Body of pancreas (tissue), 4 donors: Measurements from ENCODE around the gene TRAM2. TPM values are rescaled to one million over a fixed set of nuclear protein-coding genes. Genes with fewer than 3 reads are reported as not detected.

Experiments
- ATAC-seq: fragments of 150-250 bp; one replicate; pipeline ENCODE4 v1.9.1; 2016
- DNase-seq, 4 donors: peaks; one replicate each; pipeline ENCODE4 v3.0.0-alpha.2; 2019
- H3K27ac ChIP-seq, 4 donors: fragments of 200-600 bp; sonication (generic); 1 replicate in 3 of 4; 2 replicates in 1 of 4; pipeline versions ENCODE4 v1.5.1 to v1.6.1; 2016 to 2019; ENCODE audit warnings: mild to moderate bottlenecking in 1 of 4, mixed read lengths in 1 of 4, moderate library complexity in 1 of 4
- H3K27me3 ChIP-seq, 2 donors: fragments of 200-600 bp; sonication (generic); one replicate each; pipeline ENCODE4 v1.6.0; 2016; ENCODE audit warnings: mild to moderate bottlenecking in 1 of 2
- H3K36me3 ChIP-seq, 2 donors: fragments of 200-600 bp; sonication (generic); replicated peaks in 1 of 2; 2 replicates each; pipeline ENCODE4 v1.5.1; 2016; ENCODE audit warnings: low read depth in 2 of 2; ENCODE audit not compliant: insufficient read depth in 1 of 2
- H3K4me1 ChIP-seq: fragments of 200-600 bp; sonication (generic); one replicate; pipeline ENCODE4 v1.6.0; 2016
- H3K4me3 ChIP-seq, 2 donors: fragments of 200-600 bp; sonication (generic); 1 replicate in 1 of 2; 2 replicates in 1 of 2; pipeline ENCODE4 v1.5.1; 2016 to 2019
- H3K9me3 ChIP-seq, 3 donors: fragments of 200-600 bp; sonication (generic); 1 replicate in 2 of 3; 2 replicates in 1 of 3; pipeline ENCODE4 v1.5.1; 2016
- CTCF ChIP-seq, 7 experiments: fragments of 450-650 bp in 4 of 7; fragments of 200-600 bp in 3 of 7; sonication (generic) in 3 of 7; IDR thresholded peaks; one replicate each; pipeline ENCODE4 v1.5.1; 2016 to 2019; ENCODE audit warnings: antibody characterized with exemption in 7 of 7
- POLR2A ChIP-seq, 3 donors: fragments of 450-650 bp; IDR thresholded peaks; one replicate each; pipeline ENCODE4 v1.6.1; 2016; ENCODE audit warnings: antibody characterized with exemption in 3 of 3, mild to moderate bottlenecking in 2 of 3
- WGBS, 2 donors: methylation state at CpG; one replicate each; pipeline ENCODE4 v1.1.5; 2017; 5-methylcytosine and 5-hydroxymethylcytosine counted together
- intact Hi-C: fragments of 100-400 bp; cut with DNase I; formaldehyde crosslinking; loops from one replicate; pipeline ENCODE4 v1.15.1; 2023
- total RNA-seq, 2 donors: library from RNA; depleted of rRNA; stranded (reverse); fragments of >200 nt; gene quantifications; one replicate each; pipeline ENCODE4 v1.1.0, GENCODE V29; 2016

The TRAM2 gene
- total RNA-seq, 2 donors from 2014 or later: 6.7 to 7.9 TPM

- WGBS, 2 donors: 71 to 77% methylated on average over 3 of the region's 3 CpGs
- no peaks in the 10 kb centered on the region for H3K36me3 ChIP-seq
- no peaks in the 10 kb centered on the region for H3K27me3 ChIP-seq
- ATAC-seq: no peak
- H3K27ac ChIP-seq: no peak overlapping the region
- H3K4me3 ChIP-seq: no peak overlapping the region
- DNase-seq: no peak
- no peak for TF ChIP-seq CTCF (IDR thresholded peaks at IDR 0.05)
- intact Hi-C loops: no loop called here
- H3K4me1 ChIP-seq: no peaks in the 10 kb centered on the region
- no peaks in the 10 kb centered on the region for H3K9me3 ChIP-seq
Observed at GRCh38 chr6:52493669-52494068, 83.2 kb downstream of the TRAM2 start.

- H3K27ac ChIP-seq: no peak overlapping the region
Observed at GRCh38 chr6:52491203-52492069, 85.4 kb downstream of the TRAM2 start.

GRCh38 chr6:52489881-52490280 lies 87.0 kb downstream of the TRAM2 start:
- TF ChIP-seq CTCF (IDR thresholded peaks at IDR 0.05): no peak
- no peak for TF ChIP-seq POLR2A (IDR thresholded peaks at IDR 0.05)
- Histone ChIP-seq H3K4me3 (no peak overlapping the region), H3K36me3 (no peaks in the 10 kb centered on the region), H3K9me3 (no peaks in the 10 kb centered on the region), H3K27me3 (no peaks in the 10 kb centered on the region), H3K4me1 (no peaks in the 10 kb centered on the region), H3K27ac (no peak overlapping the region)
- intact Hi-C loops: no loop called here
- DNase-seq (no peak), ATAC-seq (no peak)
- 69 to 77% methylated on average over 5 of the region's 5 CpGs for WGBS, 2 donors

More at GRCh38 chr6:52491203-52492069, 85.4 kb downstream of the TRAM2 start:
- DNase-seq (no peak), ATAC-seq (no peak)
- Histone ChIP-seq H3K4me3 (no peak overlapping the region), H3K4me1 (no peaks in the 10 kb centered on the region), H3K9me3 (no peaks in the 10 kb centered on the region), H3K36me3 (no peaks in the 10 kb centered on the region), H3K27me3 (no peaks in the 10 kb centered on the region)
- 71 to 72% methylated on average over 14 of the region's 14 CpGs for WGBS, 2 donors
- intact Hi-C loops: no loop called here
- no peak for TF ChIP-seq CTCF (IDR thresholded peaks at IDR 0.05)
- no peak for TF ChIP-seq POLR2A (IDR thresholded peaks at IDR 0.05)

- Histone ChIP-seq H3K27ac (no peak overlapping the region), H3K4me1 (no peaks in the 10 kb centered on the region), H3K36me3 (no peaks in the 10 kb centered on the region), H3K4me3 (no peak overlapping the region), H3K9me3 (no peaks in the 10 kb centered on the region), H3K27me3 (no peaks in the 10 kb centered on the region)
- no peak for ATAC-seq
- no peak for TF ChIP-seq CTCF (IDR thresholded peaks at IDR 0.05)
- no peak for TF ChIP-seq POLR2A (IDR thresholded peaks at IDR 0.05)
- WGBS, 2 donors: 88 to 91% methylated on average over 3 of the region's 3 CpGs
- DNase-seq: no peak
- intact Hi-C loops: no loop called here
Observed at GRCh38 chr6:52483671-52484003, 93.2 kb downstream of the TRAM2 start.
